ENCODE data around the gene FOXP4.

FOXP4 gene

GRCh38 chr6:41546866-41547798 lies 951 bp downstream of the FOXP4 start:
- DNase-seq (ENCODE audit: low spot score) = peak; percentile 70

DNA sequence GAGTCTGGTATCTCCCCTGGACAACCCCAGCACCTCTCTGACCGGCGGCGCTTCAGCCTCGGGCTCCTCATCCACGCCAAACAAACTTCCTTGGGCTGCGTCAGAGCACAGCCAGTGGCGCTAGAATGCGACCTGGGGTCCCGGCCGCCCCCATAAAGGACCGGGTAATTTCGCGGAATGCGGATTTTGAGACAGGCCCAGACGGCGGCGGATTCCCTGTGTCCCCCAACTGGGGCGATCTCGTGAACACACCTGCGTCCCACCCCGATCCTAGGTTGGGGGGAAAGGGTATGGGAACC lies 1.6 kb downstream of the FOXP4 start:
- DNase-seq (ENCODE audit: low spot score) = no peak

DNA sequence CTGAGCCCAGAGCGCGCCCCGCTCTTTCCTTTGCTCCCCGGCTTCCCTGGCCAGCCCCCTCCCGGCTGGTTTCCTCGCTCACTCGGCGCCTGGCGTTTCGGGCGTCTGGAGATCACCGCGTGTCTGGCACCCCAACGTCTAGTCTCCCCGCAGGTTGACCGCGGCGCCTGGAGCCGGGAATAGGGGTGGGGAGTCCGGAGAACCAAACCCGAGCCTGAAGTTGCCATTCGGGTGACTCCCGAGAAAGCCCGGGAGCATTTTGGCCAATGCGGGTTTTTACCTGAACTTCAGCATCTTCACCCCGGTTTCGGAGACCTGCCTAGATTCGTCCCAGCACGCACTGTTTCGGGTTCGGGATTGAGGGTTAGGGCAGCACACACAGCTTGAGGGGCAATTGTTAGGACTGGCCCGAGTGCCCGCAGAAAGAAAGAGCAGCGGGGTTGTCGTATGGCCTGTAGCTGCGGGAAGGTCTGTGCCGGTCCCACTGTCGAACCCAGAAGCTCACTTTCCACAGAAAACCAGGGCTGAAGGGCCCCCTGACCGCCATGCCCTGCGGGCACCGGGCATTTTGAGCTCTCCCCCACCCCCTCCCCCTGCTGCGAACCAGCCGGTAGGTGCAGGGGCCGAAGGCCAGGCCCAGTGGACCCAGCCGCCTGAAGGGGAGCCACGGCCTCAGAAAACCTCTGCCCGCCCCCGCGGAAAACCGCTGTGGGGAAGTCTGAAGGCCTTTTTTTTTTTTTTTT lies 2.1 kb downstream of the FOXP4 start:
- DNase-seq (ENCODE audit: low spot score) = no peak

DNA sequence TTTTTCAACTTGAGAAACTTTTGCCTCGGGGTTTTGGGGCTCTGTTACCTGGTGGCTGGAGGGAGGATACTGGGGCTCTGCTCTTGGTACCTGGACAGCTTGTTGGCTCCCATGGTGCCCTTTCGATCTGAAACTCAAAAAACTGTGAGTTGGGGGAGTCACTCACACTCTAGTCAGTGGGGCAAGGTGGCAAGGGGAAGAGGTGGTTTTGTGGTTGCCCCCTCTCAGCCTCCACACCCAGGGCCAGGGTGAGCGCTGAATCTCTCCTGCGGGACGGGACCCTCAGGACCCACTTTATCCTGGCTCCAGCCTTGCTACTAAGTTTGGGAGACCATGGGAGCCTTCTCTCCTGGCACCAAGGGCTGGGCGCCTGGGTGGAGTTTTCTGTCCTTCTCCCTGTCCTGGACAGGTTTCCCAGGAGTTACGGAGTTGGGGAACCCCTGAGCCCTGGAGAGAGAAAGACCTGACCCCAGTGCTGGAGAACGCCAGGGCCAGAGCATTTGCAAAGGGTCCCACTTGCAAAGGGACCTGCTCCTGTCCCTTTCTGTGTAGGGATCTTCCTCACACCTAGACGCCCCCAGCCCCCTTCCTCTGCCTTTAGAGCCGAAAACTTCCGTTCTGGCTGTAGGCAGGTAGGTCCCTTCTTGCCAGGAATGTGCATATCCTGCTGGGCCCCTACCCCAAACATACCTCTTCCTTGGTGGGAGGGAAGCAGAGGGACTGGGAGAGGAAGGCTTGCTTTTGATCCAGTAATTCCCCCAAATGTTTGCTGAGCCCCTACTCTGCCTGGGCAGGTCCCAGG lies 2.9 kb downstream of the FOXP4 start:
- DNase-seq (ENCODE audit: low spot score) = no peak

DNA sequence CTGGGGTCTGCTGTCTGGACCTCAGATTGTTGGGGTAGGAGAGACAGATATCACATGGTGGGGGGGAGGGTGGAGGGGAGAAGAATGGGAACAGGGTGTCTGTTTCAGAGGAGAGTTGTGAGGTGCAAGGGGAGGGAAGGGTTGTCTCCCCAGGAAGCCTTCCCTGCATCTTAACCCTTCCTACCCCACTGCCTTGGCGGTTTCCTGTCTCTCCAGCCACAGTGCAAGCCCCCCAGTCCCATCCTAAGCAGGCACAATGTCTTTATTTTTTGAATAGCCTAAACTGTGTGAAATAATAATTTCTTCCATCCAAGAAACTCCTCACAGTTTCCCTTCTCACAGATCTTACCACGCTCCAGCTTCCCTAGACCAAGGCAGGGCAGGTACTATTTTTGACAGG lies 3.5 kb downstream of the FOXP4 start:
- no peak for DNase-seq (ENCODE audit: low spot score)

DNA sequence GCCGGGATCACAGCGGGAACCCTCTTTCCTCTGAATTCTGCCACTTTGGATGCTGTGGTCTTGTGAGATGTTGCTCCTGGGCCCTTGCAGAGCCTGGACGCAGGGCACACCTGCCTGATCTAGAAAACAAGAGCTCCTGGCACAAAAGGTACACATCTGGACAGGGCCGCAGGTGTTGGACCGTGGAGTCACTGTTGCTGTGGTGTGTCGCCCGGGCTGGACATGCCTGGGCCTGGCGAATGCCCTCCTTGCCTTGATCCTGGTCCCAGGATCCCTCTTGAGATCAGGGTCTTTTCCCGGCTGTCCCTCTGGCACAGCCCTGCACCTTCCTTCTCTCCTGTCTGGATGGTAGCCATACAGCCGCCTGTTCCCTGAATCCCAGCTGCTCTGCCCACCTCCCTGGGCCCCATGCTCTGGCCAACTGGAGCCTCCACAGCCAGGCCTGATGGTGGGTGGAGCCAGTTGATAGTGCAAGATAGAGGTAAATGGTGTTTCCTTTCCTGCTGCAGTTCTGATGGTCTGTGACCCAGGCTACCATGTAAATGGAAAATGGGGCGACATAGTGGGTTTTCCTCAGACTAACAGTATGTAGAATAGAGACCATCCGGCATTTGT lies 5.0 kb downstream of the FOXP4 start:
- no peak for DNase-seq (ENCODE audit: low spot score)

DNA sequence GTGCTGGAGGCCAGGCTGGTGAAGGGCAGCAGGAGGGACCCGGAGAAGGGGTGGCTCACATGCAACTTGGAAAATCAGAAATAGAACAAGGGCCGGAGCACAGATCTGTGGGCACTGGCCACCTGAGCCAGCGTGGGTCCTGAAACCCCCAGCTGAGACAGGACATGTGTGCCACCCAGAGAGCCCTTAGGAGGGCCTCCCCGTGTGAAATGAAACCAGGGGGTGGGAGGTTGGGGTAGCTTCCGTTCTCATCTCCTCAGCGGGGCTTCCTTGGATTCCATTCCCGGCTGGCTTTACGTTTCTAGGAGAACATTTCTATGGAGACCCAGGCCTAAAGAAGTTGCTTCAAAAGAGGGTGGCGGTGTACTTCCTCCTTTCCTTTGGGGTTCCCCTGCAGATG lies 5.7 kb downstream of the FOXP4 start:
- DNase-seq (ENCODE audit: low spot score) = no peak

DNA sequence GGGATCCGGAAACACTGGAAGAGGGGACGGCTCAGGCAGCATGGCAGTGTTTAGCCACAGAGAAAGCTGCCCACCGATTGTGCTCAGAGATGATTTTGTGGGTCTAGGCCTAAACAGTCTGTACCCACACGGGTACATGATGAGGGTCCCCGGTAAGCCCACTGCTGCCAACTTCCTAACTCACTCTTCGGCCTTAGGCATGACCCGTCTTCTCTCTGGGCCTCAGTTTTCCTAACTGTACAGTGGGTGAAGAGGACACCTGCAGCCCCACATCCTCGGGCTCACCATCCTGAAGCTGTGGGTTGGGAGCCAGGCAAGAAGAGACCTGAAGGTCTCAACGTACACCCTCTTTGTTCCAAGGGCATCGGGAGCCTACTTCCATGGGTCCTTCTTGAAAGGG lies 6.5 kb downstream of the FOXP4 start:
- no peak for DNase-seq (ENCODE audit: low spot score)

DNA sequence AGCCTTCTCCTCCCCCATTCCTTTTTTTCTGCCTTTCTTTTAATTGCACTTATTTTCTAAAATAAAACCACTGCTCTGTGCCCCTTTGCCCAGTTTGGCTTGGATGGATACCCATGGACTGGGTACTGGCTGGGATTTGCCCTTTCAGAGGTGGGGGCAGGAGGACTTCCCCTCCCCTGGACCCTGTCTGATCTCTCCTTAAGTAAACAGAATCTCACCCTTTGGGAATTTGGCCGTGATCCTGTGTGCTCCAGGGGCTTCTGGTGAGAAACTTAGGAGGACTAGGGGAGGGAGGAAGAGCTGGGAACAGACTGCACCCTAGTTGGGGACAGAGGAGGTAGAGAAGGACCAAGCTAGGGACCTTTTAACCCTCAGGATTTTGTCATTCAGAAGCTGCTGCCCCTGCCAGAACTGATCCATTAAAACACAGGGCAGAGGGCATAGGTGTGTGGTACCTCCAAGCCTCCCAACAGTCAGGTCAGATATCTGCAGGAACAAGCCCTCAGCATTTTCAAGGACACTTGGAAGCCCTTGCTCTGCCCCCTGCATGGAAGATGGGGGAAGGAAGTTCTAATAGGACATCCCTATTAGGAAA lies 7.3 kb downstream of the FOXP4 start:
- no peak for DNase-seq (ENCODE audit: low spot score)

DNA sequence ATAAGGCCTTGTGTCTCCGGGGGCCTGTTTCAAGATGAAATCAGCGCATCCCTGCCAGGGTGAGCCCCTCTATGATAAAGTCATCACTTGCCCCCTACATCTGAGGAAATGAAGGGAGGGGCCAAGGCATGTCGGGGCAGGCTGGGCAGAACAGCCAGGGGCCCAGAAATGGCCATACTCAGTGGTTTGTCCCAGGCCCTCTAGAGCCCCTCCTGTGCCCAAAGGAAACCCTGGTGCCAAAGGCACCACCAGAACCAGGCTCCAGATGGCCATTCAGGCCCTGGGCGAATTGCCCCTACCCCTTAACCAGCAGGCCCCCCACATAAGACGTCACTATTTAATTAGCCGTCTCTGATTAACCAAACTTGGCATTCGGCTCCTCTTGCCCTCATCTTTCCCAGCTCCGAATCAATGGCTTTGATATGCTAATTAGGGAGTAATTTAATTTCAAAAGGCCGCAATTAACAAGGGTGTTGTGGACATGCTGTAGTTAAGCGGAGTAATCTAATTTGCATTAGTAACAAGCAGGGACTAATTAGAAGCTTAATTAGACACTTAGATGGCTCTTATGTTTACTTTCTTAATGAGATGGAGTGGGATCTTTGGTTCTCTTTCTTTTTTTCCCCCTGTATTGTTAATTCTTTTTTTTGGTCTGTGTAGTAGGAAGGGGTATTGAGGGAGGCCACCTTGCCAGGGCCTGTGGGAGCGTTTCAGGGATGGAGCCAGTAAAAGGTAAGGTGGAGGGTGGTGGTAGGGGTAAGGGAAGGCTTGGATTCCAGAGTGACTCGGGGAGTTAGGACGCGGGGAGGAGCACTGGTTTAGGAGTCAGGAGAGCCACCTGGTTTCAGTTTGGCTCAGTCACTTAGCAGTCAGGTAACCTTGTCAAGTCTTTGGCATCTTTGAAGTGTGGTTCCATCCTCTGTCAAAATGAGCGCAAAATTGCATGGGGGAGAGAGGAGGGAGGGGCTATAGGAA lies 9.4 kb downstream of the FOXP4 start:
- DNase-seq (ENCODE audit: low spot score) = no peak

DNA sequence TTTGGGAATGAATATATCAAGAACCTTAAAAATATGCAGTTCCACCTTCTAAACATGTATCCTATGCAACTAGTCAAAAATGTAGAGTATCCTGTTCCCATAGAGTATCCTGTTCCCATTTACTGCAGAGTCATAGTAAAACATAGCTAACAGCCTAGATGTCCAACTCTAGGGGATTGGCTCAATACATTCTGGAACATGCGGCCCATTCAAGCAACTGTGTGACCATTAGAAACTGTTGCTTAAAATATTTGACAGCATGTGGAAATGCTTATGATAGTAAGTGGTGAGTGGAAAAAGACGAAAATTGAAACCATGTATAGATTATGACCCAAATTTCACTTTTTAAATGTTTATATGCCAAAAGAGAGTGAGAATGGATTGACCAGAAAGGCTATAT lies 11.2 kb downstream of the FOXP4 start:
- no peak for DNase-seq (ENCODE audit: low spot score)

DNA sequence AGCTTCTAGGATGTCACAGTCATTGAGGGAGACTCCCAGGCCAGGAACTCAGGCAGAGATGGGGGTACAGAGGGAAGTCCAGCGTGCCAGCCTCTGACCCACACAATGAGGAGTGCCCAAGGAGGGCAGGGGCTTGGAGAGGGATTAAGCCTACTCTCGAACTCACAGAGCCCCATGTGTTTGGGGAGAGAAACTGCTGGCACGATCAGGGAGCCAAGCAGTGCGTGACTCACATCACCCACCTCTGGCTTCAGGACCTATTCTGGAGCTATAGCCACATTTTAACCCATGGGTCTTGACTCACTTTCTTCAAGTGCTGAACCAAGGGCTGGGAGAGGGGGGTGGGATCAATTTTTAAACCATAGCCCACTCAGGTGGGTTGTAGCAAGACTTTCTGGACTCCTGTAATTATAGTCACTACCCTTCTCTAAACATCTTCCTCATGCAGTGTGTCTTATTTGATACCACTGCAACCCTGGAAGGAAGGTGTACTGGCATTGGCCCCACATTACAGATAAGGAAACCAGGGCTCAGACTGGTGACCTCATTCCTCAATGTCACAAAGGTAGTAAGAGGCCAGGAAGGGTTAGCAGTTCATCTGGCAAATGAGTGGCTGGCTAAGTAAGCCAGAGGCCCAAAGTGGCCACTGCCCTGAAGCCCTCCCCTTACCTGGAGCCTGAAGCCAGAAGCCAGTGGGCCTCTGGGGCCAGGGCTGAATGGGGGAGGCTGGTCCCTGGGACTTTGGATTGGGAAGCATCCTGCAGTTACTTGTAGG lies 12.0 kb downstream of the FOXP4 start:
- no peak for DNase-seq (ENCODE audit: low spot score)

DNA sequence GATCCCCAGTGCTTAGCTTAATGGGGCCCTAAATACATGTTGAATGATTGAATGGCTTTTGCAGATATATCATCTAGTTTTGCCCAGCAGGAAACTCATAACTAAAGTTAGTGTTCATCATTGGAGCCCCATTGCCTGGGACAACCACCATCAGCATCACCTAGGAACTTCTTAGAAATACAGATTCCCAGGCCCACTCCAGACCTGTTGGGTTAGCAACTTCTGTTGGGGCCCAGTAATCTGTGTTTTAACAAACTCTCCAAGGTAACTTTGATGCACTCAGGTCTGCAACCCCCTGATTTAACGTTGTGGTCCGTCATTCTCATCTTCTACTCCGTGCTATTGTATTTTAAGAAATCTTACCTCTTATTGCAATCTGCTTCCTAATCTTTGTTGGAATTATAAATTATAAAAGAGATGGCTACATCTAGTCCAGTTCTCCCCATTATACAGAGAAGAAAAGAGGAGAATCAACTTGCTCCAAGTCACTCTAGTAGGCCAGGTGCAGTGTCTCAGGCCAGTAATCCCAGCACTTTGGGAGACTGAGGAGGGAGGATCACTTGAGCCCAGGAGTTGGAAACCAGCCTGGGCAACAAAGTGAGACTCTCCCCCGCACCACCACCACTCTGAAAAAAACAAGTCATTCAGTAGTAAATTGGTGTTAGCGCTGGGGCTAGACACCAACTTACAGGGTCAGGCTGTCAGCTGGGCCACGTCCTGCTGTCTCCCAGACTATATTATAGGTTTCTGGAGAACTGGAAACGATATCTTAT lies 13.7 kb downstream of the FOXP4 start:
- no peak for DNase-seq (ENCODE audit: low spot score)

DNA sequence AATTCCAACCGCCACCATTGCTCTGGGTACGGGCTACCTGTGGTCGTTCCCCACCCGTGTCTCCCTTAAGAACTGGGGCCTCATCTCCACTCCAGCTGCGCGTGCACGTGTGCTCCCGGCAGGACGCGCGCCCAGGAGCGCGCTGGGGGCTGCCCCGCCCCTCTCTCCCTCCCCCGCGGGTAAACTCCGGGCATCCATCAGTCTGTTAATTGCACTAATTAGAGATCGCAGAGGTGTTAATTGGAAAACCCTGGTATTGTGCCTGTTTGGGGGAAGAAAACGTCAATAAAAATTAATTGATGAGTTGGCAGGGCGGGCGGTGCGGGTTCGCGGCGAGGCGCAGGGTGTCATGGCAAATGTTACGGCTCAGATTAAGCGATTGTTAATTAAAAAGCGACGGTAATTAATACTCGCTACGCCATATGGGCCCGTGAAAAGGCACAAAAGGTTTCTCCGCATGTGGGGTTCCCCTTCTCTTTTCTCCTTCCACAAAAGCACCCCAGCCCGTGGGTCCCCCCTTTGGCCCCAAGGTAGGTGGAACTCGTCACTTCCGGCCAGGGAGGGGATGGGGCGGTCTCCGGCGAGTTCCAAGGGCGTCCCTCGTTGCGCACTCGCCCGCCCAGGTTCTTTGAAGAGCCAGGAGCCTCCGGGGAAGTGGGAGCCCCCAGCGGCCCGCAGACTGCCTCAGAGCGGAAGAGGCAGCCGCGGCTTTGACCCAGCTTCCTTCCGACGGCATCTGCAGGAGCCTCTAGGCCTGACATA lies 14.4 kb downstream of the FOXP4 start:
- peak; percentile 51 for DNase-seq (ENCODE audit: low spot score)

GRCh38 chr6:41561416-41561815 lies 15.2 kb downstream of the FOXP4 start:
- no peak for DNase-seq (ENCODE audit: low spot score)

GRCh38 chr6:41561931-41562911 lies 16.0 kb downstream of the FOXP4 start:
- DNase-seq (ENCODE audit: low spot score) = no peak

Data from AG20443 (cell line).